K562 (cell line): ENCODE measurements around the gene MAN2A1. TPM values are rescaled to one million over a fixed set of nuclear protein-coding genes. Genes with fewer than 3 reads are reported as not detected.

Experiments used
- ARID1B ChIP-seq: fragments of 450-650 bp; IDR thresholded peaks from 2 replicates; pipeline ENCODE4 v1.6.1; 2016; ENCODE audit warnings: antibody characterized with exemption, mild to moderate bottlenecking, inconsistent platforms
- ARID2 ChIP-seq: fragments of 450-650 bp; IDR thresholded peaks from 2 replicates; pipeline ENCODE4 v1.6.1; 2017; ENCODE audit warnings: antibody characterized with exemption, mild to moderate bottlenecking
- E2F6 ChIP-seq, 2 experiments: IDR thresholded peaks; 2 replicates each; pipeline ENCODE4 v1.6.1; 2011; ENCODE audit warnings: borderline replicate concordance in 1 of 2, control low read depth in 1 of 2, low read depth in 1 of 2, low read length in 1 of 2, mild to moderate bottlenecking in 1 of 2, mixed read lengths in 1 of 2, moderate library complexity in 1 of 2; ENCODE audit not compliant: insufficient read depth in 1 of 2, insufficient read length in 1 of 2, poor library complexity in 1 of 2, severe bottlenecking in 1 of 2; ENCODE audit errors: extremely low read depth in 1 of 2
- GTF2F1 ChIP-seq: IDR thresholded peaks from 2 replicates; pipeline ENCODE4 v1.6.1; 2011; ENCODE audit warnings: low read depth, low read length, improper control_type of control experiment
- TAL1 ChIP-seq: fragments of 450-650 bp; IDR thresholded peaks from 2 replicates; pipeline ENCODE4 v1.6.1; 2016; ENCODE audit warnings: mild to moderate bottlenecking
- TSHZ1 ChIP-seq: fragments of 250-450 bp; sonication (Bioruptor Pico); IDR thresholded peaks from 2 replicates; pipeline ENCODE4 v1.4.0; 2020; ENCODE audit warnings: mild to moderate bottlenecking, moderate library complexity
- ZNF140 ChIP-seq: fragments of 250-450 bp; sonication (Bioruptor Pico); IDR thresholded peaks from 2 replicates; pipeline ENCODE4 v1.8.0; 2021; ENCODE audit warnings: moderate library complexity, mild to moderate bottlenecking, inconsistent platforms
- ZNF444 ChIP-seq: fragments of 250-450 bp; sonication (Bioruptor Pico); IDR thresholded peaks from 2 replicates; pipeline ENCODE4 v1.4.0; 2020; ENCODE audit warnings: mild to moderate bottlenecking, moderate library complexity
- polyA plus RNA-seq, 8 experiments: library from polyadenylated mRNA; depleted of rRNA in 4 of 8; stranded (reverse) in 5 of 8; unstranded in 3 of 8; fragments of >200 nt; fragmentation: Nextera tagmentation in 2 of 8; fragmentation: Illumina TruSeq in 1 of 8; extraction: Ambion mirVana in 2 of 8; extraction: Trizol in 1 of 8; gene quantifications; 2 replicates each; pipeline versions ENCODE4 v1.2.1 to v1.2.3, GENCODE V29; 2011 to 2014; ENCODE audit warnings: inconsistent platforms in 1 of 8, missing spikeins in 1 of 8
- total RNA-seq, 7 experiments: library from RNA; depleted of rRNA in 6 of 7; stranded (reverse); fragments of >200 nt in 6 of 7; fragmentation: Illumina TruSeq in 2 of 7; extraction: Trizol in 2 of 7; gene quantifications; 2 replicates each; pipeline versions ENCODE4 v1.2.1 to v1.2.3, GENCODE V29; 2011 to 2021; ENCODE audit warnings: low replicate concordance in 1 of 7

The MAN2A1 gene
- total and polyA plus RNA-seq, 9 of the 15 experiments (the other 6 are each of a cell fraction or from before 2014, with no cell fraction given): 5.2 to 32.0 (median 19.8) TPM

- TF ChIP-seq TSHZ1 (CRISPR knock-in tag) (no peak), GTF2F1 (no peak), ZNF444 (no peak), E2F6 (IDR thresholded peaks at IDR 0.05; ENCODE audit: borderline replicate concordance in 1 of 2, extremely low read depth in 1 of 2, insufficient read depth in 1 of 2, insufficient read length in 1 of 2, low read depth in 1 of 2, low read length in 1 of 2, poor library complexity in 1 of 2, severe bottlenecking in 1 of 2) (no peak), TAL1 (no peak), ZNF140 (CRISPR knock-in tag) (no peak), ARID1B (no peak), ARID2 (no peak)
- TF ChIP-seq, all 486 proteins: peak for 0
Observed at GRCh38 chr5:109652096-109652495, 37.6 kb upstream of the MAN2A1 start (continued).
